Epithelial cell of esophagus (primary cell): ENCODE data around the gene EPS8.

ENCODE experiments used
- DNase-seq: peaks from one replicate; pipeline ENCODE4 v3.0.0; 2010; ENCODE audit warnings: low read depth
- H3K4me3 ChIP-seq: 2 replicates; pipeline ENCODE4 v1.5.1; 2011; ENCODE audit warnings: mild to moderate bottlenecking, low read length, control low read depth
- TF ChIP-seq, protein P1 (sequence below): IDR thresholded peaks from 2 replicates; pipeline ENCODE4 v1.5.1; 2011; ENCODE audit warnings: low read depth, mild to moderate bottlenecking, low read length, control low read depth, inconsistent platforms; ENCODE audit not compliant: insufficient read depth; ENCODE audit errors: missing control alignments

The EPS8 gene

GRCh38 chr12:15650399-15651128 lies 138.6 kb downstream of the EPS8 start:
- no peak overlapping the region for H3K4me3 ChIP-seq
- no peak for DNase-seq
- TF ChIP-seq, protein P1, sequence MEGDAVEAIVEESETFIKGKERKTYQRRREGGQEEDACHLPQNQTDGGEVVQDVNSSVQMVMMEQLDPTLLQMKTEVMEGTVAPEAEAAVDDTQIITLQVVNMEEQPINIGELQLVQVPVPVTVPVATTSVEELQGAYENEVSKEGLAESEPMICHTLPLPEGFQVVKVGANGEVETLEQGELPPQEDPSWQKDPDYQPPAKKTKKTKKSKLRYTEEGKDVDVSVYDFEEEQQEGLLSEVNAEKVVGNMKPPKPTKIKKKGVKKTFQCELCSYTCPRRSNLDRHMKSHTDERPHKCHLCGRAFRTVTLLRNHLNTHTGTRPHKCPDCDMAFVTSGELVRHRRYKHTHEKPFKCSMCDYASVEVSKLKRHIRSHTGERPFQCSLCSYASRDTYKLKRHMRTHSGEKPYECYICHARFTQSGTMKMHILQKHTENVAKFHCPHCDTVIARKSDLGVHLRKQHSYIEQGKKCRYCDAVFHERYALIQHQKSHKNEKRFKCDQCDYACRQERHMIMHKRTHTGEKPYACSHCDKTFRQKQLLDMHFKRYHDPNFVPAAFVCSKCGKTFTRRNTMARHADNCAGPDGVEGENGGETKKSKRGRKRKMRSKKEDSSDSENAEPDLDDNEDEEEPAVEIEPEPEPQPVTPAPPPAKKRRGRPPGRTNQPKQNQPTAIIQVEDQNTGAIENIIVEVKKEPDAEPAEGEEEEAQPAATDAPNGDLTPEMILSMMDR = no peak

- DNase-seq = no peak
- TF ChIP-seq, protein P1 = no peak
- H3K4me3 ChIP-seq = no peak overlapping the region
Observed at GRCh38 chr12:15649347-15649746, 139.8 kb downstream of the EPS8 start.

GRCh38 chr12:15648558-15648957 lies 140.6 kb downstream of the EPS8 start:
- TF ChIP-seq, protein P1 = no peak
- H3K4me3 ChIP-seq = no peak overlapping the region
- peak; percentile 68 for DNase-seq

- no peak overlapping the region for H3K4me3 ChIP-seq
- TF ChIP-seq, protein P1 = no peak
- DNase-seq = no peak
Observed at GRCh38 chr12:15646581-15646980, 142.6 kb downstream of the EPS8 start.

GRCh38 chr12:15644700-15645099 lies 144.5 kb downstream of the EPS8 start:
- H3K4me3 ChIP-seq = no peak overlapping the region
- no peak for DNase-seq
- TF ChIP-seq, protein P1 = no peak

- no peak for DNase-seq
- TF ChIP-seq, protein P1 = no peak
- H3K4me3 ChIP-seq = no peak overlapping the region
Observed at GRCh38 chr12:15638231-15638630, 151.0 kb downstream of the EPS8 start.
